Measurements from ENCODE around the gene SMC5.

SMC5 gene

DNA sequence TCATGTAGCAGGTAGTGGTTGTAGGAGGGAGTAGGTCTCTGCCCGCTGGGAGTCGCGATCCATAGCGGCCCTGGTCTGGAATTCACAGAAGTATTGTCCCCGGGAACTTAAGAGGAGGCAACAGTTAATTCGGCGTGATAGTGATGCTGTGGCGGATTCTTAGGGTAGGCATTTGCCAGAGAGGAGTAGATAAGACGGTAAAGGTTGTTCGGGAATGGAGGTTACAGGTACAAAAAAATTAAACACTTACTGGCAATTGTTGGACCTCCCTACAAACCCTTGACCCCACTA lies 679 bp downstream of the SMC5 start:
- no peak for DNase-seq (ENCODE audit: low spot score)
- Histone ChIP-seq H3K36me3 (ENCODE audit: low read depth) (peaks cover 43% of the 10 kb centered on the region), H3K9me3 (ENCODE audit: severe bottlenecking) (no peaks in the 10 kb centered on the region), H3K4me1 (ENCODE audit: insufficient read depth, poor library complexity, severe bottlenecking) (peaks cover 64% of the 10 kb centered on the region), H3K4me3 (ENCODE audit: severe bottlenecking) (peak overlapping the region; percentile 72), H3K27me3 (ENCODE audit: insufficient read depth, poor library complexity, severe bottlenecking) (no peaks in the 10 kb centered on the region), H3K27ac (ENCODE audit: poor library complexity, severe bottlenecking) (peak overlapping the region; percentile 85)
- ATAC-seq (ENCODE audit: low read depth) = no peak
- TF ChIP-seq, protein P1, sequence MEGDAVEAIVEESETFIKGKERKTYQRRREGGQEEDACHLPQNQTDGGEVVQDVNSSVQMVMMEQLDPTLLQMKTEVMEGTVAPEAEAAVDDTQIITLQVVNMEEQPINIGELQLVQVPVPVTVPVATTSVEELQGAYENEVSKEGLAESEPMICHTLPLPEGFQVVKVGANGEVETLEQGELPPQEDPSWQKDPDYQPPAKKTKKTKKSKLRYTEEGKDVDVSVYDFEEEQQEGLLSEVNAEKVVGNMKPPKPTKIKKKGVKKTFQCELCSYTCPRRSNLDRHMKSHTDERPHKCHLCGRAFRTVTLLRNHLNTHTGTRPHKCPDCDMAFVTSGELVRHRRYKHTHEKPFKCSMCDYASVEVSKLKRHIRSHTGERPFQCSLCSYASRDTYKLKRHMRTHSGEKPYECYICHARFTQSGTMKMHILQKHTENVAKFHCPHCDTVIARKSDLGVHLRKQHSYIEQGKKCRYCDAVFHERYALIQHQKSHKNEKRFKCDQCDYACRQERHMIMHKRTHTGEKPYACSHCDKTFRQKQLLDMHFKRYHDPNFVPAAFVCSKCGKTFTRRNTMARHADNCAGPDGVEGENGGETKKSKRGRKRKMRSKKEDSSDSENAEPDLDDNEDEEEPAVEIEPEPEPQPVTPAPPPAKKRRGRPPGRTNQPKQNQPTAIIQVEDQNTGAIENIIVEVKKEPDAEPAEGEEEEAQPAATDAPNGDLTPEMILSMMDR (IDR thresholded peaks at IDR 0.05; ENCODE audit: poor library complexity, severe bottlenecking) = no peak

DNA sequence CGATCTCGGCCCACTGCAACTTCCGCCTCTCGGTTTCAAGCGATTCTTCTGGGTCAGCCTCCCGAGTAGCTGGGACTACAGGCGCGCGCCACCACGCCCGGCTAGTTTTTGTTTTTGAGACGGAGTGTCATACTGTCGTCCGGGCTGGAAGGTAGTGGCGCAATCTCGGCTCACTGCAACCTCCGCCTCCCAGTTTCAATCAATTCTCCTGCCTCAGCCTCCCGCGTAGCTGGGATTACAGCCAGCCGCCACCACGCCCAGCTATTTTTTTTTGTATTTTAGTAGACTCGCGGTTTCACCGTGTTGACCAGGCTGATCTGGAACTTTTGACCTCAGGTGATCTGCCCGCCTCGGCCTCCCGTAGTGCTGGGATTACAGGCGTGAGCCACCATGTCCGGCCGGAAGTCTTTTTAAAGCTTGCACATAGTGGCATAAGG lies 1.2 kb downstream of the SMC5 start:
- no peaks in the 10 kb centered on the region for H3K9me3 ChIP-seq (ENCODE audit: severe bottlenecking)
- DNase-seq (ENCODE audit: low spot score) (no peak), ATAC-seq (ENCODE audit: low read depth) (no peak)
- H3K27ac ChIP-seq (ENCODE audit: poor library complexity, severe bottlenecking) = peak overlapping the region; percentile 85
- peaks cover 48% of the 10 kb centered on the region for H3K36me3 ChIP-seq (ENCODE audit: low read depth)
- no peaks in the 10 kb centered on the region for H3K27me3 ChIP-seq (ENCODE audit: insufficient read depth, poor library complexity, severe bottlenecking)
- H3K4me3 ChIP-seq (ENCODE audit: severe bottlenecking) = peak overlapping the region; percentile 72
- H3K4me1 ChIP-seq (ENCODE audit: insufficient read depth, poor library complexity, severe bottlenecking) = peaks cover 58% of the 10 kb centered on the region
- TF ChIP-seq, protein P1 (IDR thresholded peaks at IDR 0.05; ENCODE audit: poor library complexity, severe bottlenecking) = no peak

DNA sequence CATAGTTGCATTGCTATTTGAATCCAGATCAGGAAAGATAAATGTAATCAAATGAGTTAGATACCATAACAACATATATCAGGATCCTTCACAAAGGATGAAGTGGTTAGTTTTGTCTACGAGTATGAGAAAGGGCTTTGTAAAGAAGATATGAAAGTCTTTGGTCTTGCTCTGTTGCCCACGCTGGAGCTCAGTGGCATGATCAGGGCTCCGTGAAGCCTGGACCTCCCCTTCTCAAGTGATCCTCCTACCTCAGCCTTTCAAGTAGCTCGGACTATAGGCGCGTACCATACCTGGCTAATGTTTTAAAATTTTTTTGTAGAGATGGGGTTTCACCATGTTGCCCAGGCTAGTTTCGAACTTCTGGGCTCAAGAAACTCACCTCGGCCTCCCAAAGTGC lies 1.8 kb downstream of the SMC5 start:
- no peak overlapping the region for H3K4me3 ChIP-seq (ENCODE audit: severe bottlenecking)
- ATAC-seq (ENCODE audit: low read depth) = no peak

DNA sequence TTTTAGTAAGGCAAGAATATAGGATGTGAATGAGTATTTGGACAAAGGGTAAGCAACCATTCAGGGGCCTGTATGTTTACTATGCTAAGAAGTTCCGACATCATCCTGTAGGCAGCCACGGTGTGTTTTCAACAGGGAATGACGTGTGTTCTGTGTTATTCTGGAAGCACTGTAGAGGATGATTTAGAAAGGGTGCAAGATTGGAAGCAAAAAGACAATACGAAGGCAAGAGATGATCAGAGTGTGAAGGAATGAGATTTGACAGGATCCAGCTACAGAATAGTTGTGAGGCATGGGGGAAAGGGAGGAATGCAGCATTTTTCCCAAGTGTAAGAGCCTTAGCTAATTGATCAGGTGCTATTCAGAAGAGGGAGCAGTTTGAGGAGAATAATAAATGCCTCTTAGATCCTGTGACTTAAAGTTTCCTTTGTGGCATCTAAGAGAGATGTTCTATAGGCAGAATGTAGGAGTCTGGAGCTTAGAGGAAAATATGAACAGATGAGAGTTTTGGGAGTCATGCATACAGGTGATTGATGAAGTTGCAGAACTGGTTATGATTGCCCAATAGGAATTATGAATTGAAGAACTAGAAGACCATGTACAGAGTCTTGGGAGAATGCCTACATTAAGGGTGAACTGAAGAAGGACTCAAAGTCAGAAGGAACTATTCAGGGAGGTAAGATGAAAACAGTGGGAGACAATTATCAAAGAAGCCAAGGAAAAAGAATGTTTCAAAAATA lies 2.5 kb downstream of the SMC5 start:
- no peak for DNase-seq (ENCODE audit: low spot score)
- H3K4me1 ChIP-seq (ENCODE audit: insufficient read depth, poor library complexity, severe bottlenecking) = peaks cover 53% of the 10 kb centered on the region
- H3K9me3 ChIP-seq (ENCODE audit: severe bottlenecking) = no peaks in the 10 kb centered on the region
- no peaks in the 10 kb centered on the region for H3K27me3 ChIP-seq (ENCODE audit: insufficient read depth, poor library complexity, severe bottlenecking)
- H3K4me3 ChIP-seq (ENCODE audit: severe bottlenecking) = no peak overlapping the region
- H3K27ac ChIP-seq (ENCODE audit: poor library complexity, severe bottlenecking) = no peak overlapping the region
- ATAC-seq (ENCODE audit: low read depth) = no peak
- H3K36me3 ChIP-seq (ENCODE audit: low read depth) = peaks cover 61% of the 10 kb centered on the region
- TF ChIP-seq, protein P1 (IDR thresholded peaks at IDR 0.05; ENCODE audit: poor library complexity, severe bottlenecking) = no peak

More for the DNA sequence above, 1.8 kb downstream of the SMC5 start:
- DNase-seq (ENCODE audit: low spot score) = no peak
- H3K27ac ChIP-seq (ENCODE audit: poor library complexity, severe bottlenecking) = no peak overlapping the region
- no peaks in the 10 kb centered on the region for H3K9me3 ChIP-seq (ENCODE audit: severe bottlenecking)
- peaks cover 54% of the 10 kb centered on the region for H3K36me3 ChIP-seq (ENCODE audit: low read depth)
- TF ChIP-seq, protein P1 (IDR thresholded peaks at IDR 0.05; ENCODE audit: poor library complexity, severe bottlenecking) = no peak
- H3K27me3 ChIP-seq (ENCODE audit: insufficient read depth, poor library complexity, severe bottlenecking) = no peaks in the 10 kb centered on the region
- peaks cover 53% of the 10 kb centered on the region for H3K4me1 ChIP-seq (ENCODE audit: insufficient read depth, poor library complexity, severe bottlenecking)

DNA sequence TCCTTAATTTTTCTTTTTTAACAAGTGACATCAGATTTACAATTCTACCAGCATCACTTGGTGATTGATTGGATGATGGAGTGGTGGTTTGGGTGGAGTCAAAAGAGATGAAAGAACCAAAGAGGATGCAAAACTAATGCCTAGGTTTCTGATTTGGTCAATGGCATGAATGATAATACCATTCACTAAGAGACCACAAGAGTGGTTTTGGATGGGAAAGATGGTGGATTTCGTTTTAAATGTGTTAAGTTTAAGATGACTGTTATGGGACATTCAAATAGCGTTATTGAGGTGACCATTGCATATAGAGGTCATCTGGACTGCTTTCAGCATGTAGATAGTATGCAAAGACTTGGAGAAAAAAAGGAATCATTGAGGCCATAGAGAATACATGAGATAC lies 3.6 kb downstream of the SMC5 start:
- Histone ChIP-seq H3K27me3 (ENCODE audit: insufficient read depth, poor library complexity, severe bottlenecking) (no peaks in the 10 kb centered on the region), H3K4me1 (ENCODE audit: insufficient read depth, poor library complexity, severe bottlenecking) (peaks cover 43% of the 10 kb centered on the region), H3K27ac (ENCODE audit: poor library complexity, severe bottlenecking) (peak overlapping the region; percentile 7), H3K36me3 (ENCODE audit: low read depth) (peaks cover 72% of the 10 kb centered on the region), H3K4me3 (ENCODE audit: severe bottlenecking) (no peak overlapping the region), H3K9me3 (ENCODE audit: severe bottlenecking) (no peaks in the 10 kb centered on the region)
- TF ChIP-seq, protein P1 (IDR thresholded peaks at IDR 0.05; ENCODE audit: poor library complexity, severe bottlenecking) = no peak
- DNase-seq (ENCODE audit: low spot score) (no peak), ATAC-seq (ENCODE audit: low read depth) (no peak)
